HL-60/S4 treated with phorbol 12-myristate 13-acetate at 8.2 ng/mL for 4 days and 3 days (cell line): ENCODE measurements around the gene OR51A7.
"Not testable (repeated sequence)": the region's sequence is repeated elsewhere in the genome, so short reads cannot be mapped to it uniquely, and the experiment has no call there.

Experiments
- in situ Hi-C: fragments of 300-500 bp; cut with MboI; formaldehyde crosslinking; loops from 2 replicates; pipeline ENCODE4 v1.15.0; 2022; ENCODE audit warnings: low sequenced_read_pairs

Gene OR51A7

GRCh38 chr11:4903484-4903883, at the start of gene OR51A7:
Gene OR51A7 (plus strand): TSS chr11:4903783. CDS start chr11:4907370, 3,587 bp downstream.
- in situ Hi-C loops: no loop called here

- in situ Hi-C loops: not testable (repeated sequence)
Observed at GRCh38 chr11:4854286-4854685, 49.3 kb upstream of the OR51A7 start.

DNA sequence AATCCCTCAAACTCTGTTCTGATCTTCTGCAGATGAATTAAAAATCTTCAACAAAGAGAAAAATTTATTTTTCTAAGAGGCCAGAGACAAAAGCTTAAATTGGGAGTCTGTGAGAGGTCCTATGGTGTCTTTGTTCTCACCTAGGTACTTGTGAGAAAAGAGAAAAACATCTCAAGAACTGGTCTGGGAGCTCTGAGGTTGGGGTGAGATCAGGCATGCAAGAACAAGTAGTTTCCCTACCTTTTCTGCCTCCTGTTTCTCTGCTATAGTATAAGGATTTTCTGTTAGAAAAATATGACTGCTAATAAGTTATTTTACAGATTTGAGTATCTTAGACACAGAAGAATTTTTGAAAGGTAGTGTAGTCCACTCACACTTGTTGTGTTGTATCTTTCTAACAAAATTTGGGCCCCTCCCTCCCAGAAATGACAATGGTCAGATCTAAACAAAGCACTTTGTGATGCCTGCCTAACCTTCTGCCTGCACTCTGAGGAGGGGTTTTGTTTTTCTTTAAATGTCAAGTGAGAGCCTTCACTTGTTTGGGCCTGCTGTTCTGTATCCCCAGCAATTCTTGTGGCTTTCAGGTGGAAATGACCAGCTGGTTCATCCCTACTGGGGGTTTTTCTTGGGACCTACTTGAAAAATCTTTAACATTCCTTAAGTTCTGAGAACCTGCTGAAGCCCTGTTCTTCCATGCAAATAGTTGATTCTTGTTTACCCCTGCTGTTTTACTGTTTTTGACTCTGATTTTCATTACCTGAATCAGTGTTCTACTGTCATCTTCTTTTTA, 40.9 kb upstream of the OR51A7 start:
- in situ Hi-C loops: no loop called here

- in situ Hi-C loops: no loop called here
Observed at GRCh38 chr11:4863876-4864275, 39.7 kb upstream of the OR51A7 start.

DNA sequence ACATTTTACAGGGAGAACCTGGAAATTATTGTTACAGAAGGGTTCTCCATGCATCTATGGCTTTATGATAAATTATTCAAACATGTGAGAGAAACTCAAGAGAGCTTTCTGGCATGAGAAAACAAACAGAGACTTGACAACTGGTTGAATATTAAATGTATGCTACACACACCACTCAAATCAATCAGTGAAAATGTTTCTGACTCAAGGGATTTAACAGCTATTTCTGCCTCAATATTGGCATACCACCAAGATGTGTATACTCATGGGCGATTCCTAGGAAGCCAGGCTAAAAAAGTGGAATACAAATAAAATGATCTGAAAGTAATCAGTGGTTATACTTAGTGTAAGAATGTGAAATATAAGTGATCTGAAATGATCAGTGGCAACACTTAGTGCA, 37.7 kb upstream of the OR51A7 start:
- in situ Hi-C loops: no loop called here

- in situ Hi-C loops: no loop called here
Observed at GRCh38 chr11:4881188-4881587, 22.4 kb upstream of the OR51A7 start.

- in situ Hi-C loops: no loop called here
Observed at GRCh38 chr11:4881860-4882500, 21.6 kb upstream of the OR51A7 start, which contains the start of gene OR51T1. Gene OR51T1 (plus strand): TSS chr11:4881900. CDS start chr11:4881900, 0 bp downstream.

DNA sequence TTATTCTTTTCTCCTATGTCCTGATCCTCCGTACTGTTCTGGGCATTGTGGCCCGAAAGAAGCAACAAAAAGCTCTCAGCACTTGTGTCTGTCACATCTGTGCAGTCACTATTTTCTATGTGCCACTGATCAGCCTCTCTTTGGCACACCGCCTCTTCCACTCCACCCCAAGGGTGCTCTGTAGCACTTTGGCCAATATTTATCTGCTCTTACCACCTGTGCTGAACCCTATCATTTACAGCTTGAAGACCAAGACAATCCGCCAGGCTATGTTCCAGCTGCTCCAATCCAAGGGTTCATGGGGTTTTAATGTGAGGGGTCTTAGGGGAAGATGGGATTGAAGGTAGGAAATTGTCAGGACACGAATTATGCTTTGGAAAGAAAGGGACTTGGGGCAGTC, 21.0 kb upstream of the OR51A7 start:
- in situ Hi-C loops: no loop called here

DNA sequence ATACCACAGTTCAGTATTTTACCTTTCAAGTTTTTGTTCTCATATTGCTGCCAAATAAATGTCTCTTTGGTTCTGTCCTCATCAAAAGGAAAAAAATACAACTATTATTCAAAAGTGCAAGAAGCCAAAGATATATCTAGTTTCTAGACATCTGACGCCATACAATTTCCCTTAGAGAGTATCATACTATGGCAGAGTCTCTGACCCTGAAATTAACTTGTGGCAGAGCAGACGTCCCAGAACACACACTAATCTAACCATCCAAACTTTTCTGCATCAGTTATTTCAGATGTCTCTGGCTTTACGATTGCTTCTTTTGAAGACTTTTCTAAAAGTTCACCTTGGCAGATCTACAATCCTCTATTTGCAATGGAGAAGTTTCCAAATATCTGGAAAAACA, 19.2 kb upstream of the OR51A7 start:
- in situ Hi-C loops: no loop called here

DNA sequence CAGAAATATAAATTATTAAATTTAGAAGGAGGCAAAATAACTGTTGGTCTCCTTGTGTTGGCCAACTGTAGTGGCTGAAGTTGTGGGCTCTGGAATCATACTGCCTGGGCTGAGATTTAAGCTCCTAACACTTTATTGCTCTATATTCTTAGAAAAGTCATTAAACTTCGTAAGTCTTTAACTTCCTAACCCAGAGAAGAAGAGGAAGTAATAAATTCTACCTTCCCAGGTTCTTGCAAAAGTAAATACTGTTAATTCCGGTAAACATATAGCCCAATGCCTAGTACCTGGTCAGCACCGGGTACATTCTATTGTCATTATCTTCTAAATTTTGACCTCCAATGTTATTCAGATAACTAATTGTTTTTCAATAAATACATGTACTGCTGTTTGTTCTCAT, 17.4 kb upstream of the OR51A7 start:
- in situ Hi-C loops: no loop called here

- in situ Hi-C loops: no loop called here
Observed at GRCh38 chr11:4887591-4887990, 16.0 kb upstream of the OR51A7 start.

GRCh38 chr11:4890279-4890678, 13.3 kb upstream of the OR51A7 start:
- in situ Hi-C loops: no loop called here

- in situ Hi-C loops: no loop called here
Observed at GRCh38 chr11:4891996-4892640, 11.5 kb upstream of the OR51A7 start.

GRCh38 chr11:4916581-4916980, 13.0 kb downstream of the OR51A7 start:
- in situ Hi-C loops: no loop called here

- in situ Hi-C loops: no loop called here
Observed at GRCh38 chr11:4919250-4919649, 15.7 kb downstream of the OR51A7 start, which contains the start of gene OR51G2. Gene OR51G2 (minus strand): TSS chr11:4919350. CDS start chr11:4915663, 3,687 bp downstream.

DNA sequence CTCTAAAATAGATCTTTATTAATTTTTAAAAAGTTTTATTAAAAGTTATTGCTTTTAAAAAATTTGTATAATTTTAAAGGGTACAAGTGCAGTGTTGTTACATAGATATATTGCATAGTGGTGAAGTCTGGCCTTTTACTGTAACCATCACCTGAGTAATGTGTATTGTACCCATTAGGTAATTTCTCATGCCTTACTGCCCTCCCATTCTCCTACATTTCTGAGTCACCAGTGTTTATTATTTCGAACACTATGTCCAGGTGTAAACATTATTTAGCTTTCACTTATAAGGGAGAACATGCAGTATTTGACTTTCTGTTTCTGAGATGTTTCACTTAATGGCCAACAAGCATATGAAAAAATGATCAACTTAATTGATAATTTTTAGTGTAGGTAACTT, 18.2 kb downstream of the OR51A7 start:
- in situ Hi-C loops: no loop called here

DNA sequence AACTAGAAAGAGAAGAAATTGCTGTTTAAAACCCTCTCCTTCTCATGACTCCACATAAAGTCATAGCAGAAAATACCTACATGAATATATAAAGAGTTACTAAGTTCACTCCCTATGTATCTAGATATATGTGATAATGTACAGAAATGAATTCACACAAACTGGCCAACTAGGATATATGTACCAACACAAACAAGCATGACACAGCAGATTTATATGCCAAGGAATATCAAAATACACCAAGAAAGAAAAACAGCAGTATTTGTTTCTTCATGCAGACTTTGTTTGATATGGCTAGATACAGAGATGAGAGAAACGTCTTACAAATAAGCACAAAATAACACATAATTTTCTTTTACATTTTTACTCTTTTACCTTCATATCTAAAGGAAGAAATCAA, 18.7 kb downstream of the OR51A7 start:
- in situ Hi-C loops: no loop called here

GRCh38 chr11:4924239-4924638, 20.7 kb downstream of the OR51A7 start, which contains the start of gene OR51G1:
Gene OR51G1 (minus strand): TSS chr11:4924339. CDS start chr11:4924339, 0 bp downstream.
- in situ Hi-C loops: no loop called here

- in situ Hi-C loops: no loop called here
Observed at GRCh38 chr11:4926608-4927007, 23.0 kb downstream of the OR51A7 start.

- in situ Hi-C loops: no loop called here
Observed at GRCh38 chr11:4932751-4933150, 29.2 kb downstream of the OR51A7 start.

GRCh38 chr11:4936745-4937144, 33.2 kb downstream of the OR51A7 start:
- in situ Hi-C loops: no loop called here

GRCh38 chr11:4947505-4947904, 43.9 kb downstream of the OR51A7 start, which contains the start of gene OR51A4:
Gene OR51A4 (minus strand): TSS chr11:4947605. CDS start chr11:4947100, 505 bp downstream.
- in situ Hi-C loops: no loop called here
